SK-N-SH (cell line): Measurements from ENCODE around the gene USF3. TPM values are rescaled to one million over a fixed set of nuclear protein-coding genes. Genes with fewer than 3 reads are reported as not detected.

Source experiments
- CTCF ChIA-PET: fragments of 300-600, 350-600 bp; formaldehyde crosslinking; extraction: SDS; loops from one replicate; lab custom pipeline; 2021; lab: Yijun Ruan, JAX
- POLR2A ChIA-PET: fragments of 350-600 bp; sonication (Branson Sonifier 250); formaldehyde crosslinking; extraction: SDS; loops from one replicate; lab custom pipeline; 2020; ENCODE audit warnings: antibody characterized with exemption, inconsistent platforms; lab: Yijun Ruan, JAX
- DNase-seq: peaks from one replicate; pipeline ENCODE4 v3.0.0; 2012
- H2AFZ ChIP-seq: fragments of 200-600 bp; sonication (generic); 2 replicates; pipeline ENCODE4 v1.8.1; 2016; ENCODE audit warnings: antibody characterized with exemption, mild to moderate bottlenecking, low read depth
- H3F3A ChIP-seq: fragments of 200-600 bp; sonication (generic); replicated peaks from 2 replicates; pipeline ENCODE3; 2016; ENCODE audit warnings: antibody characterized with exemption, mild to moderate bottlenecking; ENCODE audit not compliant: insufficient read depth
- H3K27ac ChIP-seq, 2 experiments: fragments of 200-500 bp in 1 of 2; fragments of 200-600 bp in 1 of 2; sonication (Bioruptor generic) in 1 of 2; sonication (generic), shearing (Covaris generic) in 1 of 2; 2 replicates each; pipeline versions ENCODE4 v1.5.1 to v1.6.1; 2014 to 2016; ENCODE audit warnings: low read depth in 2 of 2, inconsistent platforms in 1 of 2, low read length in 1 of 2, mild to moderate bottlenecking in 1 of 2, mixed read lengths in 1 of 2
- H3K27me3 ChIP-seq: fragments of 200-600 bp; sonication (generic), shearing (Covaris generic); 2 replicates; pipeline ENCODE4 v1.6.1; 2016; ENCODE audit warnings: mixed run types; ENCODE audit not compliant: insufficient read depth
- H3K36me3 ChIP-seq, 2 experiments: fragments of 200-500 bp in 1 of 2; fragments of 200-600 bp in 1 of 2; sonication (Bioruptor generic) in 1 of 2; sonication (generic) in 1 of 2; replicated peaks in 1 of 2; 2 replicates each; pipeline versions ENCODE3 to v1.5.1; 2014 to 2016; ENCODE audit warnings: low read length in 1 of 2, mild to moderate bottlenecking in 1 of 2; ENCODE audit not compliant: insufficient read depth in 2 of 2, control insufficient read depth in 1 of 2
- H3K4me1 ChIP-seq, 2 experiments: fragments of 200-500 bp in 1 of 2; fragments of 200-600 bp in 1 of 2; sonication (Bioruptor generic) in 1 of 2; sonication (generic), shearing (Covaris generic) in 1 of 2; 2 replicates each; pipeline versions ENCODE4 v1.5.1 to v1.6.1; 2014 to 2016; ENCODE audit warnings: low read depth in 1 of 2, low read length in 1 of 2, mixed run types in 1 of 2; ENCODE audit not compliant: insufficient read depth in 2 of 2, control insufficient read depth in 1 of 2
- H3K4me2 ChIP-seq: fragments of 200-600 bp; sonication (generic), shearing (Covaris generic); 2 replicates; pipeline ENCODE4 v1.6.1; 2017; ENCODE audit warnings: mixed run types
- H3K4me3 ChIP-seq, 2 experiments: fragments of 200-500 bp in 1 of 2; fragments of 200-600 bp in 1 of 2; sonication (Bioruptor generic) in 1 of 2; sonication (generic), shearing (Covaris generic) in 1 of 2; 2 replicates each; pipeline versions ENCODE4 v1.5.1 to v1.8.1; 2014 to 2016; ENCODE audit warnings: low read depth in 2 of 2, inconsistent platforms in 1 of 2, low read length in 1 of 2, mild to moderate bottlenecking in 1 of 2, mixed read lengths in 1 of 2, moderate library complexity in 1 of 2
- H3K79me2 ChIP-seq: fragments of 200-600 bp; sonication (generic); 2 replicates; pipeline ENCODE4 v1.8.1; 2017; ENCODE audit warnings: mild to moderate bottlenecking; ENCODE audit not compliant: insufficient read depth
- H3K9ac ChIP-seq: fragments of 200-600 bp; sonication (generic); 2 replicates; pipeline ENCODE4 v1.6.1; 2017; ENCODE audit warnings: mixed run types
- H3K9me2 ChIP-seq: fragments of 200-600 bp; sonication (generic); 2 replicates; pipeline ENCODE4 v1.6.1; 2017; ENCODE audit warnings: mixed run types
- H3K9me3 ChIP-seq: fragments of 200-600 bp; sonication (generic); 2 replicates; pipeline ENCODE4 v1.6.1; 2017; ENCODE audit warnings: mixed run types, mild to moderate bottlenecking, moderate library complexity
- H4K20me1 ChIP-seq: fragments of 200-600 bp; sonication (generic); 2 replicates; pipeline ENCODE4 v1.6.1; 2017; ENCODE audit warnings: mild to moderate bottlenecking, mixed run types; ENCODE audit not compliant: insufficient read depth
- ELF1 ChIP-seq: IDR thresholded peaks from 2 replicates; pipeline ENCODE4 v1.4.0; 2012
- EP300 ChIP-seq, 2 experiments: IDR thresholded peaks; 2 replicates each; pipeline versions ENCODE4 v1.4.0 to v1.6.1; 2012; ENCODE audit warnings: borderline replicate concordance in 1 of 2, low read depth in 1 of 2, low read length in 1 of 2
- EZH2phosphoT487 ChIP-seq: fragments of 200-600 bp; sonication (generic); IDR thresholded peaks from 2 replicates; pipeline ENCODE4 v1.6.1; 2017; ENCODE audit warnings: low read depth, mixed run types, mild to moderate bottlenecking, antibody characterized with exemption, moderate library complexity, borderline replicate concordance
- GABPA ChIP-seq: IDR thresholded peaks from 2 replicates; pipeline ENCODE4 v1.4.0; 2012; ENCODE audit warnings: low read depth, mild to moderate bottlenecking
- GATA2 ChIP-seq: sonication (generic); formaldehyde crosslinking; IDR thresholded peaks from 2 replicates; pipeline ENCODE4 v1.5.0; 2020; ENCODE audit warnings: mild to moderate bottlenecking, missing genetic modification reagents
- JUND ChIP-seq: IDR thresholded peaks from 2 replicates; pipeline ENCODE4 v1.4.0; 2012
- MEF2A ChIP-seq: IDR thresholded peaks from 2 replicates; pipeline ENCODE4 v1.4.0; 2012; ENCODE audit warnings: low read depth, borderline replicate concordance
- MXI1 ChIP-seq: IDR thresholded peaks from 2 replicates; pipeline ENCODE4 v1.6.1; 2012; ENCODE audit warnings: mild to moderate bottlenecking, low read depth, low read length, improper control_type of control experiment
- NRF1 ChIP-seq: IDR thresholded peaks from 2 replicates; pipeline ENCODE4 v1.6.1; 2012; ENCODE audit warnings: low read depth, mild to moderate bottlenecking, low read length
- PBX3 ChIP-seq: IDR thresholded peaks from 2 replicates; pipeline ENCODE4; 2012
- REST ChIP-seq: IDR thresholded peaks from 2 replicates; pipeline ENCODE4 v1.6.1; 2012; ENCODE audit warnings: mild to moderate bottlenecking, low read depth, low read length, moderate library complexity
- RFX5 ChIP-seq: IDR thresholded peaks from 2 replicates; pipeline ENCODE4 v1.6.1; 2012; ENCODE audit warnings: mild to moderate bottlenecking, improper control_type of control experiment, low read length
- RXRA ChIP-seq: IDR thresholded peaks from 2 replicates; pipeline ENCODE4 v1.4.0; 2012; ENCODE audit warnings: low read depth, mild to moderate bottlenecking, borderline replicate concordance
- SMC3 ChIP-seq: IDR thresholded peaks from 2 replicates; pipeline ENCODE4 v1.6.1; 2012; ENCODE audit warnings: low read depth, low read length, improper control_type of control experiment
- TAF1 ChIP-seq: IDR thresholded peaks from 2 replicates; pipeline ENCODE4 v1.6.1; 2012; ENCODE audit warnings: low read depth, mild to moderate bottlenecking, low read length, moderate library complexity, borderline replicate concordance
- TCF12 ChIP-seq: IDR thresholded peaks from 2 replicates; pipeline ENCODE4 v1.4.0; 2012
- TEAD4 ChIP-seq: IDR thresholded peaks from 2 replicates; pipeline ENCODE4 v1.4.0; 2012; ENCODE audit warnings: mild to moderate bottlenecking, borderline replicate concordance; ENCODE audit not compliant: insufficient read depth
- USF1 ChIP-seq: IDR thresholded peaks from 2 replicates; pipeline ENCODE4 v1.4.0; 2012; ENCODE audit warnings: low read depth, borderline replicate concordance
- USF2 ChIP-seq: fragments of 150-350 bp; IDR thresholded peaks from 2 replicates; pipeline ENCODE4 v1.6.1; 2017; ENCODE audit warnings: antibody characterized with exemption, low read length, low read depth, borderline replicate concordance
- YY1 ChIP-seq: IDR thresholded peaks from 2 replicates; pipeline ENCODE4 v1.4.0; 2012; ENCODE audit warnings: low read depth, mild to moderate bottlenecking
- WGBS: methylation state at CpG from one replicate; pipeline ENCODE4 v1.1.6; 2017; ENCODE audit warnings: low lambda C conversion rate; 5-methylcytosine and 5-hydroxymethylcytosine counted together
- polyA plus RNA-seq, 3 experiments: library from polyadenylated mRNA; depleted of rRNA; stranded (reverse); fragments of >200 nt; gene quantifications; 2 replicates each; pipeline ENCODE4 v1.2.3, GENCODE V29; 2012

USF3 gene
- polyA plus RNA-seq, 1 of the 3 experiments (the other 2 are of a cell fraction) = 3.1 TPM

GRCh38 chr3:113668015-113668414, 28.4 kb downstream of the USF3 start:
- no peaks in the 10 kb centered on the region for H4K20me1 ChIP-seq
- H3K36me3 ChIP-seq = peaks cover 7 to 23% of the 10 kb centered on the region in 2 experiments
- 90% methylated on average over 4 of the region's 4 CpGs for WGBS
- no peak overlapping the region for H2AFZ ChIP-seq
- no peak for DNase-seq
- no peak overlapping the region for H3K4me3 ChIP-seq
- H3K9ac ChIP-seq = no peak overlapping the region
- H3K27me3 ChIP-seq = no peaks in the 10 kb centered on the region
- no peaks in the 10 kb centered on the region for H3F3A ChIP-seq
- no peak overlapping the region for H3K27ac ChIP-seq
- no peaks in the 10 kb centered on the region for H3K9me3 ChIP-seq
- TF ChIP-seq EP300 (IDR thresholded peaks at IDR 0.05; ENCODE audit: borderline replicate concordance in 1 of 2, low read depth in 1 of 2, low read length in 1 of 2) = no peak
- TF ChIP-seq NRF1 = no peak
- TF ChIP-seq JUND = no peak
- TF ChIP-seq EZH2phosphoT487 = no peak
- TF ChIP-seq ELF1 = no peak
- no peak for TF ChIP-seq REST
- no peak for TF ChIP-seq RXRA
- no peak for TF ChIP-seq GABPA
- no peak for TF ChIP-seq MEF2A
- TF ChIP-seq USF2 = no peak
- no peaks in the 10 kb centered on the region; a peak in 1 of 4 replicates for H3K4me1 ChIP-seq
- no peak overlapping the region for H3K4me2 ChIP-seq
- ChIA-PET POLR2A (no interaction called here), CTCF (interaction anchor here (0.6 to 0.7 kb wide), 3 partner anchors 8 to 81 kb away, joined by 3 to 4 read pairs (median 4); no protein-coding TSS in a partner anchor)
- no peaks in the 10 kb centered on the region for H3K79me2 ChIP-seq
- no peaks in the 10 kb centered on the region for H3K9me2 ChIP-seq

GRCh38 chr3:113664523-113665094, 31.8 kb downstream of the USF3 start:
- Histone ChIP-seq H4K20me1 (no peaks in the 10 kb centered on the region), H3F3A (no peaks in the 10 kb centered on the region), H3K79me2 (no peaks in the 10 kb centered on the region), H3K9ac (no peak overlapping the region), H3K9me2 (no peaks in the 10 kb centered on the region), H3K4me1 (no peaks in the 10 kb centered on the region; a peak in 1 of 4 replicates), H3K4me2 (no peak overlapping the region), H3K9me3 (no peaks in the 10 kb centered on the region), H2AFZ (no peak overlapping the region), H3K27me3 (no peaks in the 10 kb centered on the region), H3K36me3 (peaks cover 25 to 31% of the 10 kb centered on the region in 2 experiments), H3K27ac (no peak overlapping the region), H3K4me3 (no peak overlapping the region)
- no peak for DNase-seq
- CTCF ChIA-PET = no interaction called here
- TF ChIP-seq RFX5 (no peak), SMC3 (no peak), GATA2 (no peak), PBX3 (no peak), RXRA (no peak), TAF1 (no peak), MXI1 (no peak), JUND (no peak), GABPA (no peak), NRF1 (no peak), TCF12 (no peak), YY1 (no peak), USF1 (no peak), ELF1 (no peak), TEAD4 (no peak)
- POLR2A ChIA-PET = no interaction called here
